Activated B cell treated with CpG ODN at 0.5 μM for 24 hours (primary cell): ENCODE data around the gene LRRC28. TPM values are rescaled to one million over a fixed set of nuclear protein-coding genes. Genes with fewer than 3 reads are reported as not detected.

Experiments
- ATAC-seq: fragments of 200-7000 bp; cut with Tn5 transposase; one replicate; pipeline ENCODE4 v1.10.0; 2021; ENCODE audit warnings: low read depth, mild to moderate bottlenecking, moderate library complexity
- CTCF ChIA-PET: fragments of 350-600 bp; sonication (Branson Sonifier 250); formaldehyde crosslinking; loops from one replicate; lab custom pipeline; 2021; ENCODE audit warnings: antibody characterized with exemption; lab: Charles Lee
- POLR2A ChIA-PET: fragments of 350-600 bp; sonication (Branson Sonifier 250); formaldehyde crosslinking; loops from one replicate; lab custom pipeline; 2021; ENCODE audit warnings: antibody characterized with exemption; lab: Charles Lee
- DNase-seq: peaks from one replicate; pipeline ENCODE4 v3.0.0; 2022
- H3K27ac Mint-ChIP-seq: one replicate; pipeline ENCODE4 v1.8.0; 2020; ENCODE audit warnings: mixed read lengths
- H3K27me3 Mint-ChIP-seq: one replicate; pipeline ENCODE4 v1.8.0; 2021; ENCODE audit warnings: mixed read lengths
- H3K36me3 Mint-ChIP-seq: one replicate; pipeline ENCODE4 v1.8.0; 2021; ENCODE audit warnings: low read depth, mixed read lengths
- H3K4me1 Mint-ChIP-seq: one replicate; pipeline ENCODE4 v1.8.0; 2021; ENCODE audit warnings: mixed read lengths
- H3K4me3 Mint-ChIP-seq: one replicate; pipeline ENCODE4 v1.8.0; 2020; ENCODE audit warnings: mild to moderate bottlenecking, mixed read lengths
- H3K9me3 Mint-ChIP-seq: one replicate; pipeline ENCODE4 v1.8.0; 2020; ENCODE audit warnings: mixed read lengths
- intact Hi-C: fragments of 100-400 bp; cut with micrococcal nuclease; formaldehyde crosslinking; loops from one replicate; pipeline ENCODE4 v1.15.1; 2024
- total RNA-seq: library from RNA; stranded (reverse); gene quantifications from 2 replicates; pipeline ENCODE4 v1.2.3, GENCODE V29; 2022
- TF ChIP-seq, protein P1 (sequence below): fragments of 200-600 bp; IDR thresholded peaks from one replicate; pipeline ENCODE4 v1.8.0; 2022; ENCODE audit warnings: antibody characterized with exemption, mild to moderate bottlenecking

The LRRC28 gene
- total RNA-seq, 1 donor from 2014 or later: 21.2 TPM

DNA sequence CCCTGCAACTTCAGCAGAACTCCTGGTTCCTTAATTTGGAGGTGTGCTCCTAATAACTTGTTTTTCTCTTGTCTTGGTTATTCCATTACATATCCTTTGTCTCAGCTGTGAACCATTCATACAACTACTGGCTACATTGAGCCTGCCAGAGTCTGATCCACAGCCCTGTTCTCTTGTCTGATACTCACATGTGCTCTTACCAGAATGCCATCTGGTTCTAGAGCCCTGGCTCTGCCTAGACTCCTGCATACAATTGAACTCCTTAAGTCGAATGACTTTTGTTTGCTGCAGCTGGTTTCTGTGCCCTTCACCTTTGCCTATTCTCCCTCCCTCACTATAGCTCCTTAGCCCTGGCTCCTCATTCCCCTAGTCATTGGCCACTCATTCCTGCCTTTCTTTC is 85.5 kb downstream of the LRRC28 start:
- TF ChIP-seq, protein P1, sequence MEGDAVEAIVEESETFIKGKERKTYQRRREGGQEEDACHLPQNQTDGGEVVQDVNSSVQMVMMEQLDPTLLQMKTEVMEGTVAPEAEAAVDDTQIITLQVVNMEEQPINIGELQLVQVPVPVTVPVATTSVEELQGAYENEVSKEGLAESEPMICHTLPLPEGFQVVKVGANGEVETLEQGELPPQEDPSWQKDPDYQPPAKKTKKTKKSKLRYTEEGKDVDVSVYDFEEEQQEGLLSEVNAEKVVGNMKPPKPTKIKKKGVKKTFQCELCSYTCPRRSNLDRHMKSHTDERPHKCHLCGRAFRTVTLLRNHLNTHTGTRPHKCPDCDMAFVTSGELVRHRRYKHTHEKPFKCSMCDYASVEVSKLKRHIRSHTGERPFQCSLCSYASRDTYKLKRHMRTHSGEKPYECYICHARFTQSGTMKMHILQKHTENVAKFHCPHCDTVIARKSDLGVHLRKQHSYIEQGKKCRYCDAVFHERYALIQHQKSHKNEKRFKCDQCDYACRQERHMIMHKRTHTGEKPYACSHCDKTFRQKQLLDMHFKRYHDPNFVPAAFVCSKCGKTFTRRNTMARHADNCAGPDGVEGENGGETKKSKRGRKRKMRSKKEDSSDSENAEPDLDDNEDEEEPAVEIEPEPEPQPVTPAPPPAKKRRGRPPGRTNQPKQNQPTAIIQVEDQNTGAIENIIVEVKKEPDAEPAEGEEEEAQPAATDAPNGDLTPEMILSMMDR: no peak
- Mint-ChIP-seq H3K4me1 (peaks cover 5% of the 10 kb centered on the region), H3K27ac (no peak overlapping the region), H3K36me3 (peaks cover 16% of the 10 kb centered on the region), H3K4me3 (no peak overlapping the region), H3K9me3 (no peaks in the 10 kb centered on the region), H3K27me3 (no peaks in the 10 kb centered on the region)
- intact Hi-C loops: no loop called here
- ChIA-PET POLR2A (no interaction called here), CTCF (interaction anchor here (1.5 kb wide), 1 partner anchor 368 kb away, joined by 4 read pairs; no protein-coding TSS in a partner anchor)
- ATAC-seq (no peak), DNase-seq (no peak)

DNA sequence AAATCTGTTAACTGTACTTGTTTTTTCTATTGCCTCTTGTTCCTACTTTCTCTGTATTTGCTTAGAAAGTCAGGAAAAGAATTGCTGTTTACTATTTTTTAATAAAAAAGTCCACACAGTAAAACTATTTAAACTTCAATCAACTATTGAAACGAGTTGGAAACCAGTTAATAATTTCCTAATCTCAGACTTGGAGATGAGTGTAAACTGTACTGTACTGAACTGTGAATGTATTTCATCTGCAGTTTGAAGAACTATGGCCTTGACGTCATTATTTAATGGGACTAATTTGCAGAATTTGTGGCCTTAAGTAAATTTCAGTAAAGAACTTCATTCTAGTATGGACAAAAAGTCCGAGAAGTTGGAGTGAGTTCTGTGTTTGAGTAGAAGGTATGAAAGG is 89.1 kb downstream of the LRRC28 start:
- POLR2A ChIA-PET: interaction anchor here (0.7 kb wide), 1 partner anchor 393 kb away, joined by 4 read pairs; the partner anchor contains the start of gene LYSMD4
- intact Hi-C loops: loop anchor here (10.0 kb wide), 1 partner anchor 164 kb away; no protein-coding TSS in a partner anchor
- Mint-ChIP-seq H3K27ac (no peak overlapping the region), H3K9me3 (no peaks in the 10 kb centered on the region), H3K4me1 (peaks cover 20% of the 10 kb centered on the region), H3K4me3 (no peak overlapping the region), H3K36me3 (peaks cover 13% of the 10 kb centered on the region), H3K27me3 (no peaks in the 10 kb centered on the region)
- CTCF ChIA-PET: interaction anchor here (1.0 kb wide), 1 partner anchor 361 kb away, joined by 3 read pairs; no protein-coding TSS in a partner anchor
- ATAC-seq: no peak
- DNase-seq: no peak
- TF ChIP-seq, protein P1: no peak

DNA sequence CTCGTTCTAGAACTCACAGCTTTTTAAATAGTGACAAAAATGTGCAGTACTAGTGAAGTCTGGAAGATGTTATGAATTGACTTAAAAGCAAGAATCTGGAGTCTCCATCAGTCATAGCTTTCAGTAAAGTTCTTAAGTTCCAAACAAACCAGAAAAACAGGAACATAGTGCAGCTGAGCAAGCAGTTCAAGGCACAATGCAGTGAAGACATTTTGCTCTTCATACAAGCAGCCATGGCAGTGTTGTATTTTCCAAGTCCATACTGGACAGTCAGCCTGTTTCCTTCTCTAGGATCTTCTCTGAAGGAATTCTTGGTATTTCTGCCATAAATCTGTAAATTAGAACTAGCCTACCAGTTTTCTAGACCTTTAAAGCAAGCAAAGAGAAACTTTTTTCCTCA is 90.5 kb downstream of the LRRC28 start:
- Mint-ChIP-seq H3K4me1 (peaks cover 29% of the 10 kb centered on the region), H3K36me3 (peaks cover 9% of the 10 kb centered on the region), H3K27me3 (no peaks in the 10 kb centered on the region), H3K27ac (no peak overlapping the region), H3K9me3 (no peaks in the 10 kb centered on the region), H3K4me3 (no peak overlapping the region)
- TF ChIP-seq, protein P1: no peak
- CTCF ChIA-PET: interaction anchor here (1.1 kb wide), 1 partner anchor 363 kb away, joined by 4 read pairs; no protein-coding TSS in a partner anchor
- DNase-seq (no peak), ATAC-seq (no peak)
- intact Hi-C loops: loop anchor here (10.0 kb wide), 1 partner anchor 163 kb away; no protein-coding TSS in a partner anchor
- POLR2A ChIA-PET: no interaction called here

DNA sequence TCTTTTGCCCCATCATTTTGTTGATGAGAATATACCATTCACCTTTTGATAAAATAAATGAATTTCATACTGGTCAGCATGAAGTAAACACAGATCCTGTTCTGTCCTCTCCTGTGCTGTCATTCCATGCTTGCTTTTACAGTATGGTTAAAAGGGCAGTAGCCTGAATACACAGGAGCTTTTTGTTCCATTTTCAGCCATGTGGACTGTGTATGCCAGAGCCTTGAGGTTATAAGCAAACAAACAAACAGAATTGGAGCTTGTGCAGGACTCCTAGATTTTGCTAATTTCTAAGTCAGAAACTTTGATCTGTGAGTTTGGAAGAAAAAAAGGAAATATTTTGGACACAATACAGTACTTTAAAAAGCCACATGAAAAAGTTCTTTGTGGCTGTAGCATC is 91.9 kb downstream of the LRRC28 start:
- intact Hi-C loops: loop anchor here (10.0 kb wide), 1 partner anchor 162 kb away; no protein-coding TSS in a partner anchor
- Mint-ChIP-seq H3K4me3 (no peak overlapping the region), H3K36me3 (peaks cover 3% of the 10 kb centered on the region), H3K27me3 (no peaks in the 10 kb centered on the region), H3K9me3 (no peaks in the 10 kb centered on the region), H3K27ac (no peak overlapping the region), H3K4me1 (peaks cover 29% of the 10 kb centered on the region)
- ChIA-PET CTCF (interaction anchor here (0.9 to 2.4 kb wide), 3 partner anchors 17 to 361 kb away, joined by 3 to 44 read pairs (median 4); no protein-coding TSS in a partner anchor), POLR2A (interaction anchor here (0.6 to 1.7 kb wide), 2 partner anchors 143 to 169 kb away, joined by 6 to 8 read pairs; no protein-coding TSS in a partner anchor)
- TF ChIP-seq, protein P1: no peak
- DNase-seq (no peak), ATAC-seq (no peak)

DNA sequence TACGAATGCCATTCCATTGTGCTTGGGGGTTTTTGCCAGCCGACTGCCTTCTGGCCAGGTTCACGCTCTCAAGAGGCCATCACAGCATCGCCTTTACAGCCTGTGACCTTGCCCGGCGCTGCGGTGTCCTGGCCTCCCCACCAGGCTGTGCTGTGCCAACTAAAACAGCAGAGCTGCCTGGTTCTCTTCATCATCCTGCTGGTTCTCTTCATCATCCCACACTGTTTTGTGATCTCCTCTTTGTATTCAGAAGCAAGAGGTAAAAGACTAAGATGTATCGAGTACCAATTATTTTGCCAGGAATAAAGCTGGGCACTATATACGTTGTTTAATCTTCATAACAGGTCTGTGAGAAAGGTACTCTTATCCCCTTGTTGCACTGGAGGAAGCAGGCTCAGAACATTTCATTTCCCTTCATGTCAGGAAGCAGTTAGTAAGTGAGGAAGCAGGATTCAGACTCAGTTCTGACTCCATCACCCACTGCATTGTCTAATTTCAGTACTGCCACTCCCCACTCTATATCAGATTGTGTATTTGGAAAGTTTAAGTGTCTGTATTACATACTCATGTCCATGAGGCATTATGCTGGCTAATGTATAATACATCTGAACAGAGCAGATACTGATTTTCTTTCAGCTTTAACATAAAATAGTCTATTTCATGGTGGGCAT is 92.7 kb downstream of the LRRC28 start:
- H3K27me3 Mint-ChIP-seq: no peaks in the 10 kb centered on the region
- ChIA-PET CTCF (interaction anchor here (1.0 to 2.4 kb wide), 7 partner anchors 17 to 360 kb away, joined by 3 to 44 read pairs (median 3); no protein-coding TSS in a partner anchor), POLR2A (interaction anchor here (1.1 to 1.7 kb wide), 4 partner anchors 163 to 360 kb away, joined by 4 to 8 read pairs (median 5); partner anchors contain the start of gene MEF2A)
- H3K4me1 Mint-ChIP-seq: peaks cover 31% of the 10 kb centered on the region
- ATAC-seq (peak; percentile 61), DNase-seq (peak; percentile 20)
- intact Hi-C loops: loop anchor here (1.0 to 10.0 kb wide), 3 partner anchors 161 to 360 kb away; partner anchors contain the start of gene MEF2A
- H3K27ac Mint-ChIP-seq: no peak overlapping the region
- H3K9me3 Mint-ChIP-seq: peaks cover 2% of the 10 kb centered on the region
- no peaks in the 10 kb centered on the region for H3K36me3 Mint-ChIP-seq
- H3K4me3 Mint-ChIP-seq: no peak overlapping the region
- TF ChIP-seq, protein P1: no peak
